ENCODE results near the gene SLFN12.
"Not testable (repeated sequence)": the region's sequence is repeated elsewhere in the genome, so short reads cannot be mapped to it uniquely, and the experiment has no call there.

Gene SLFN12

DNA sequence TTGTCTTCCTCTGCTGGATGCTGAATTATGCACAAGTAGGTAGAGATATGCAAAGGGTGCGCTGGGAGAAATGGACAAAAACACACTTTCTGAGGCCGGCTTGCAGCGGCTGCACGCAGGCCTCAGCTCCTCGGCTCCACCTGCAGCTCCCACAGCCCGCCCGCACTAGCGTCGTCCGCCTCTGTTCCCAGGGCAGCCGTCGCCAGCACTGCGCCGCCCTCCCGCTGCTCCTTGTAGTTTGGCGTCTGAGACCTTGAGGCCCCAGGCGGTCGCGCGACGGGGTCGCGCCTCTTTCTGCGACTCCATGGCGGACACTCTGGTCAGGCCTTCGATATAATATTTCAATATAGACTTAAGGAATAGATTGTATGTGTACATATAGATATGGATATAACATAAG is 24.8 kb downstream of the SLFN12 start:
- no peak for DNase-seq

DNA sequence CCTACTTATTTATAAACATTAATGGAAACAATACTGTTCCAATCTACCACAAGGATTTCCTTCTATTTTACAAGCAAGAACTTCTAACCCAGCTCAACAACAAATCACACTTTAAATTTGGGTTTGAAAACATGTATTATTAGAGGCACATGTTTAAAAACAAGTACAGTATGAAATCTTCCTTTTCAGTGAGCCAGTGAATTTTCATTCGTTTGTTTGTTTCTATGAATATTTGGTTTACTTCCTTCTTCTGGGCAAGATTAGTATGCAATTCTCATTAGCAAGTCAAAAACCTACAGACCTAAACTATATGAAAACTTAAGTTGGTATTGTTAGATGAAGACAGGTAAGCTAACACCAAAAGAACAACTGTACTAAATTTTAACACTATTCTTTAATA is 25.7 kb downstream of the SLFN12 start:
- DNase-seq = no peak

DNA sequence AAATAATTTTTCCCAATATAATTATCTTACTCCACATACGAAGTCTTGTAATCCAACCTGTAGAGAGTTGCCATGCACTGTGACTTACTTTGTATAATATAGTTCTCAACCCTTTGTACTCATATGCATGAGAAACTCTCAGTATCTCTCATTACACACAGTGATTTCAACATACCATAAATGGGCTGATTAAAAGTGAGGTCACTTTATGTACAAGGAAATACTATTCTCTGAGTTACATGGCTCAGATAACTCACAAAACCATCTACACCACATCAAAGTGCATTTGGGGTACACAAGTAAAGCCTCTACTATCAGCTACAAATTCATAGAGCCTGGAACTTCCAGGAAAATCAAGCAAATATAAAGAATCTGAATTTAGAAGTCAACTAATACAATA is 27.9 kb downstream of the SLFN12 start:
- DNase-seq = no peak

DNA sequence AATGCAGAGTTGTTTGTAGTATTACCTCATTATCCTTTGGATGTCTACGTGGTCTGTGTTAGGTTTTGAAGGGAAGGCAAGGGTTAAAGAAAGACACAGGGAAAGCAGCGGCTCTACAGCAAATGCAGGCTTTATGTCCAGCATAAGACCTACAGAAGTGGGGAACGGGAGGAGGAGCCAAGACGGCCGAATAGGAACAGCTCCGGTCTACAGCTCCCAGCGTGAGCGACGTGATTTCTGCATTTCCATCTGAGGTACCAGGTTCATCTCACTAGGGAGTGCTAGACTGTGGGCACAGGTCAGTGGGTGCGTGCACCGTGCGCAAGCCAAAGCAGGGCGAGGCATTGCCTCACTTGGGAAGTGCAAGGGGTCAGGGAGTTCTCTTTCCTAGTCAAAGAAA is 38.5 kb downstream of the SLFN12 start:
- not testable (repeated sequence) for DNase-seq

DNA sequence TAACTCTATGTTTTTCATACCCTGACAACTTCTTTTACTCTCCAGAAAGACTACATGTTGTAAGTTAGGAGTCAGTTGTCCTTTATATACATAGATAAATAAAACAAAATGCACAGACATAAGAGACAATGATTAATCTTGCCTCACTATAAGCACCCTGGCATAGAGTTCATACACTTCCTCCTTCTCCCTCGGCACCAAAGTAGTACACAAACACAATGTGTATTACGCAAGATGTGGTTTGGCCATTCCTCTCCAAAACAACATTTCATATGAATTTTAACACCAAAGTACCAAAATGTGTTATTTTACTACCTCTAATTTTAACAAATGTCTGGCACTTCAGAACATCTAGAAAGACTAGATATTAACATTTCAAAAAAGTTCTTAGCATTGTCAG is 41.6 kb downstream of the SLFN12 start:
- no peak for DNase-seq

DNA sequence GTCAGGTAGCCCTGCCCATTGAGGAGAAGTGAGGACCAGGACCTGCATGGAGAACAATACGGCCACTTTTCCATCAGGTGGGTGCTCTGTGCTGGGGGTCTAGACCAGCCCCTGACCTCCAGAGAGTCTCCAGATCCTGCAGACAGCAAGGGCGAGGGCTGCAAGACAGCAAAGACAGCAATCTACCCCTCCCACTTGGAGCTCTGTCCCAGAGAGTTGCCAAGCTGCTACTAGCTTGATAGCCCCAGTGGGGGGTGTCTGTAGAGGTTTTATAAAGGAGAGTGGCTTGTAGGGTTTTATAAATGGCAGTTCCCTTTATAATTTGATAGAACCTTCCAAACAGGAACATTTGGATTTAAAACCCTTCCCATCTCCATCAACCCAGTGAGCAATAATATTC is 42.1 kb downstream of the SLFN12 start:
- DNase-seq = no peak

DNA sequence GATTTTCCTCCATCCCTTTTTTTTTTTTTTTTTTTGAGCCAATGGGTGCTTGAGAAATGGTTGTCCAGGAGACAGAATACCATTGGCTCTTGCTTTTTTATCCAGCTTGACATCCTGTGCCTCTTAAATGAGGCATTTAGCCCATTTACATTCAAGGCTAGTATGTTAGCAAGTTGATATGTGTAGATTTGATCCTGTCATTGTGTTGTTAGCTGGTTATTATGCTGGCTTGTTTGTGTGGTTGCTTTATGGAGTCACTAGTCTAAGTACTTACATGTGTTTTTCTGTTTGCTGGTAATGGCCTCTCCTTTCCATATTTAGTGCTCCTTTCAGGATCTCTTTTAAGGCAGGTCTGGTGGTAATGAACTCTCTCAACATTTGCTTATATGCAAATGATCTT is 44.8 kb downstream of the SLFN12 start:
- no peak for DNase-seq

DNA sequence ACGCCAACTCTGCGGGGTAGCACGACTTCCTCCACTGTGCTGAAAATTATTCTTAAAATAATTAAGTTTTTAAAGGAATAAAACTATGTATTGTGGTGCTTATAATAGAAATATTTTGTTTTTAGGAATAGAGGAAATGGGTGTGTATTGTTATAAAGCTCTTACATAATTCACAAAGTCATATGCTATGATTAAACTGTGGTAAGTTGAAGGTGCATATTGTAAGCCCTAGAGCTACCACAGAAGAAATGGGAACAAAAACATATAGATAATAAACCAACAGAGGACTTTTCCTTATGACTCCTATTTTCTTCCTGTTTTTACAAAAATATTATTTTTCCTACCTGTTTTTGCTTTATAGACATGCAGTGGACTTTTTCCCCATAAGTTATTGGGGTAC is 54.6 kb downstream of the SLFN12 start:
- DNase-seq = no peak

DNA sequence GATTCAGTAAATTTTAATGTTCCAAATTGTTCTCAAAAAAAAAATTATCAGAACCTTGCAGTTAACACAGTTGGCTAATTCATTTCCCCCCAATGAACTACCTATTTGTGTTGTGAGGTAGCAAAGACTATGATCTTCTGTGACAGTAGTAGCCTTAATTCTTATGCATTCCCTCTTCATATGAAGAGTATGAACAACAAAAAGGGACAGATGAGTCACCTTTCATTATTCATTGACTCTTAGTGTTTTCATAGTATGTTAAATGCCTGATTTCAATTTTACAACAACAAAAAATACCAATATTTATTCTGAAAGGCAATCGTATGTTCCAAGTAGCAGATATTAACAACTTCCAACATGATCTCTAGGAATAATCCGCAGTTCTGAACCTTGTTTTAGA is 55.2 kb downstream of the SLFN12 start:
- no peak for DNase-seq

DNA sequence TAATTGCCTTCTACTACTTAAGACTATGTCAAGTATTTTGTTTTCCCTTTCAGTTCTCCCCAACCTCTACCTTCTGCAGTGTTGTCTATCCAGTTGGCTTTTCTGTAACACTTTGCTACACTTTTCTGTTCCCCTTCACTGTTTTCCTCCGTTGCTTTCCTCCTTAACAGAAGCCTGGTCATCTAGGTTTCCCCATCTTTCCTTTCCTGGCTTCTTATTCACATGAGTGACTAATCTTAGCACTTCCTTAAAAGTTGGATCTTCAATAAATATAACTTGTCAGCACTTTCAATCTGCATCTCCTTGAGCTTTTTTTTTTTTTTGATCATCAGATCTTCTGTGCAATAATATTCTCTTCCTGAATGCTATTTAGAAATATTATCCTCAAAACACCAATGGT is 56.1 kb downstream of the SLFN12 start:
- no peak for DNase-seq

DNA sequence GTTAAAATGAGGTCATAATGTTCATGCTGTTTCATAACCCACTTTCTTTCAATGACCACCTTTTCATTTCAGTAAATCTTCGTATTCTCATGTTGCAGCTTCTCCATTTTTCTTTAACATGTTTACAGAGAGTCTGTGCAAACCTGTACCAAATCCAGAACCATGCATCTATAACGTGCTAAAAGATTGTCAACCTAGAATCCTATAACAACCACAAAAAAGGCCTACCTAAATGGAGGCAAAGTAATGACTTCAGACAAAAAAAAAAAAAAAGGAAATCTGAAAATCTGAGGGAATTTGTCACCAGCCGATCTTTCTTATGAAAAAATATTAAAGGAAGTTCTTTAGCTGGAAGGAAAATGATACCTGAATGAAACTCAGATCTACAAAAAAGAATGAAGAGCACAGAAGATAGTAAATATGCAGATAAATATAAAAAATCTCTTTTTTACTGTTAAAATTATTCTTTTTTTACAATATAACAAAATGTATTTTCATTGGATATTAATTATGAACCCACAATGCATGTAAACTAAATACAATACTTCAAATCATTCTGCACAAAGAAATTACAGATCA is 57.4 kb downstream of the SLFN12 start:
- no peak for DNase-seq

DNA sequence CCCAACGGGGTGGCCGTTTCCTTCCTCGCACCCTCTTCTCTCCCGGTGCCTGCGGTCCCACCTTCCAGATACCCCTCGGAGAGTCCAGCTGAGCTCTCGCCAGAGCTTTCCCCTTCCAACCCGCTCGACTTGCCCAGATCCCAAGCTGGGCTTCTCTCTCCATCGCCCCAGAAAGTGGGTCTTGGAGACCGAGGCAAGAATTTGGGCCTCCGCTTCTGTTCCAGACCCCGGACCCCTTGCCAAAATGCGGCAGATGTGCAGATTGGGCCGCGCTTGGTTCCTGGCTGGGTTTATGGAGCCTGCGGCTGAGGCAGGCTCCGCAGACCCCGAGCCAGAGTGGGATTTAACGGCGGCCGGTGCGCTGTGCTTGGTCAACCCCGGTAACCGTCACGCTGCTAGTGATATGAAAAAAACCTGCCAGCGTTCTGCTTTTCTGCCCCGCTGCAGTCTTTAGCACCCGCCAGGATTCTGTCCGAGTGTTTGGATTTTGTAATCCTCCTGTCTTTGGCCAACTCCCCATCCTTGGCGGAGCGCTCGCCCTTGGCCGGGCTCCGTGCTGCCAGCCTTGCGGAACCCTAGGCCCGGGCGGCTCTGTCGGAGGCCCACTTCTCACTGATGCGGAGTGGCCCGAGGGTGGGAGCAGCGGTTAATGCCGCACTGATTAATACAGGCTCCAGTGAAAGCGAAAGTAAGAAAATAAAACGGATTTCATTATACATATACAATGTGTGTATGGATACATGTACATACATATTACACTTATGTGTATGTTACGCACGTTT is 58.1 kb downstream of the SLFN12 start:
- DNase-seq = no peak

DNA sequence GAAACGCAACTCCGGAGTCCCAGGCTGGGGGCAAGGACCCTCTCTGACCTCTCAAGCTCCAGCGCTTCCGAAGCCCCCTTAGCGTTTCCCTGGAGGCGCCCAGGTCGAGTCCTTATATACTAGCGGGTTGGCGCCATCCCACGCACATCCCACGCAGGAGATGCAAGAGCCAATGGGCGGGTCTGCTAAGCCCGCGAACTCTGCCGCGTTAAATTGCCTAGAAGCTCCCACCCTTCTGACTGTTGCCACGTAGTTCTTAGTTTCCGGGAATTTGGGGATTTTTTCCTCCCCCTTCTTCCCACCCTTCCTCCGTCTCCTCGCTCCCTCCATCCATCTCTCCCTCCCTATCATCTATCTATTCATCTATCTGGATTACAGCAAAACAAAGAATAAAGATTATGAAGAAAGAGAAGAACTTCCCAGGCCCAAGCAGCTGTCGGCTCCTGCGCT is 58.7 kb downstream of the SLFN12 start, which contains the start of gene SLFN11:
Gene SLFN11, minus strand, starts transcription at position 88 of the 450 bp plus-strand sequence. CDS start 9,814 bp downstream, outside the sequence.
- DNase-seq = no peak

DNA sequence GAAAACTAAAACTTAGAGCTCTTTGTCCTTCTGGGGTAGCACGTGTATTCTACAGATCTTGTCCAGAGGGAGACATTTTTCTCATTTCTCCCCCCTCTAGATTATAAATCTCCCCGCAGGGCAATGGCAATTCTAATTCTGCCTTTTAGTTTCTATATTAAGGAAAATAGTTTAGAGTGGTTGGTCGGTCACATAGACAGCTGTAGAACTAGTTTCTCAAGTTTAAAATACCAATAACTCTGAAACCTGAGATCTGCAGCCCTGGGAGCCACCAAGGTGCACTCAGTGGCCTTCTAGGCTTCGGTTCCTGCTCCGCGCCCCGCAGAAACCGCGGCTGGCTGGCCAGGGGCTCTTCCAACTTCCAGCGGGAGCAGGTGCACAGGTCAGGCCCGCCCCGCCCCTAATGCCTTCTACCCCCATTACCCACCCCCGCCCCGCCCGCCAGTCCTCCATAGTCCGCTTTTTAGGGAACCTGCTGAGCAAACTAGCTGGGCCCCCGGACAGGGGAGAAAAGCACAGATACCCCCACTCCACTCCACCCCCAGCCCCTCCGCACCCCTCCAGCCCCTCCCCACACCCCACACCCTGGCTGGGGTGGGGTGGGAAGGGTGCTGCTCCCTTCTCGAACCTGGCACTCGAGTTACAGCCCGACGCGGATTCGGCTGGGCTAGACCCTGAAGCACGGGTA is 59.3 kb downstream of the SLFN12 start:
- no peak for DNase-seq

DNA sequence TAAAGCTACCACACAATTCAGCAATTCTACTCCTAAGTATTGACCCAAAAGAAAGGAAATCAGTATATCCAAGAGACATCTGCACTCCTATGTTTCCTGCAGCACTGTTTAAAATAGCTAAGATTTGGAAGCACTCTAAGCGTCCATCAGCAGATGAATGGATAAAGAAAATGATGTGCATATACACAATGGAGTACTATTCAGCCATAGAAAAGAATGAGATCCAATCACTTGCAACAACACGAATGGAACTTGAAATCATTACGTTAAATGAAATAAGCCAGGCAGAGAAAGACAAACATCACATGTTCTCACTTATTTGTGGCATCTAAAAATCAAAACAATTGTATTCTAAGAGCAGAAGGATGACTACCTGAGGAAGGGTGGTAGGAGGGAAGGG is 60.4 kb downstream of the SLFN12 start:
- DNase-seq = no peak

DNA sequence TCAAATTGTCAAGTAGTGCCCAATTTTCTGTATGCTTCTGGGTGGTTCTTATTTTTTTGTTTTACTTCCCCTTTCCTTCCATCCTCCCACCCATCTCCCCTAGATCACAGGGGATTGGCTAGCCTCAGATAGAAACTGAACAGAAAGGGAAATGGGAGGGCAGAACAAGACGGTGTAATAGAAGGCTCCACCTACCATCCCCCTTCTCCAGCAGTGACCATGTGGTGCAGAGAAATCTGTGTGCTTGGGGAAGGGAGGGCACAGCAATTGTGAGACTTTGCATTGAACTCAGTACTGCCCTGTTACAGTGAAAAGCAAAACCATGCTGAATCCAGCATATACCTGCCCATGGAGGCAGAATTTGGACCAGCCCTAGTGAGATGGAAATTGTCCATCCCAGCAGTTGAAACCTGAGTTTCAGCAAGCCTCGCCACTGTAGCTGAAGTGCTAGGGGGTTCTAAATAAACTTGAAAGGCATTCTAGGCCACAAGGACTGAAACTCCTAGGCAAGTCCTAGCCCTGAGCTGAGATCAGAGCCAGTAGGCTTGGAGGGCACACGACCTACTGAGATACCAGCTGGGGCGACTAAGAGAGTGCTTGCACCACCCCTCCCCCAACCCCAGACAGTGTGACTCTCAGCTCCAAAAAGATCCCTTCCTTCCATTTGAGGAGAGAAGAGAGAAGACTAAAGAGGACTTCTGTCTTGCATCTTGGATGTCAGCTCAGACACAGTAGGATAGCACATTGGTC is 64.0 kb downstream of the SLFN12 start:
- no peak for DNase-seq

DNA sequence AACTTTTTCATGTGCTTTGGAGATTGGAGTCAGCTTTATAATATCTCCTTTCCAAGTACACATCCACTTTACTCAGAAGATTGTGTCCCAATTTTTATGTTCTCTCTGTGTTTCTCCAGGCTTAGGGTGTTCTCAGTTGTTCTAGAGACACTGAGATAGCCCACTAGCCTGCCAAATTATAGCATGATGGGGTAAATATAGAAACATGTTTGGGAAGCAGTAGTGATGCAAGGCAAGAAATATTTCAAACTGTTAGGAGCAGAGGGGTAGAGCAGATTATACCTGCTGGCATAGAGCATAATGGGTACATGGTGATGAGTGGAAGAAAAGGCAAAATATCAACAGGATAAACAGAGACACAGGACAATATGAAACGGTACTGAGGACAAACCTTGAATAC is 71.3 kb downstream of the SLFN12 start:
- no peak for DNase-seq
